Loucy (cell line): Measurements from ENCODE around the gene MYRIP.

Experiments
- H2AFZ ChIP-seq: fragments of 200-600 bp; sonication (generic); 2 replicates; pipeline ENCODE4 v1.6.0; 2016; ENCODE audit warnings: antibody characterized with exemption, mild to moderate bottlenecking, low read length, moderate library complexity
- H3F3A ChIP-seq: fragments of 200-600 bp; 2 replicates; pipeline ENCODE4 v1.6.0; 2016; ENCODE audit warnings: antibody characterized with exemption, low read depth, mild to moderate bottlenecking
- H3K27me3 ChIP-seq: fragments of 200-600 bp; sonication (generic); 2 replicates; pipeline ENCODE4 v1.6.1; 2014; ENCODE audit warnings: low read length, mild to moderate bottlenecking; ENCODE audit not compliant: insufficient read depth, poor library complexity, severe bottlenecking
- H3K36me3 ChIP-seq: fragments of 200-600 bp; sonication (generic); 2 replicates; pipeline ENCODE4 v1.6.1; 2016; ENCODE audit warnings: low read length; ENCODE audit not compliant: insufficient read depth
- H3K4me1 ChIP-seq: fragments of 200-600 bp; sonication (generic); 2 replicates; pipeline ENCODE4 v1.5.1; 2014; ENCODE audit warnings: low read length, mild to moderate bottlenecking; ENCODE audit not compliant: insufficient read depth, poor library complexity, severe bottlenecking
- H3K4me2 ChIP-seq: fragments of 200-600 bp; sonication (generic); 2 replicates; pipeline ENCODE4 v1.6.0; 2014; ENCODE audit warnings: antibody characterized with exemption, low read length, low read depth, mild to moderate bottlenecking; ENCODE audit not compliant: poor library complexity, severe bottlenecking
- H3K4me3 ChIP-seq: fragments of 200-600 bp; sonication (generic); 2 replicates; pipeline ENCODE4 v1.5.1; 2014; ENCODE audit warnings: low read length, mild to moderate bottlenecking, mixed read lengths; ENCODE audit not compliant: poor library complexity, severe bottlenecking
- H3K79me2 ChIP-seq: fragments of 200-600 bp; sonication (generic); 2 replicates; pipeline ENCODE4 v1.6.1; 2014; ENCODE audit warnings: low read length; ENCODE audit not compliant: insufficient read depth
- H3K9ac ChIP-seq: fragments of 200-600 bp; sonication (generic); 2 replicates; pipeline ENCODE4 v1.6.0; 2014; ENCODE audit warnings: mild to moderate bottlenecking, low read depth, low read length, moderate library complexity; ENCODE audit not compliant: poor library complexity, severe bottlenecking
- H3K9me2 ChIP-seq: fragments of 200-600 bp; sonication (generic); replicated peaks from 2 replicates; pipeline ENCODE4 v1.6.1; 2016; ENCODE audit warnings: low read depth, low read length, mixed read lengths
- H3K9me3 ChIP-seq: fragments of 200-600 bp; sonication (generic); 2 replicates; pipeline ENCODE4 v1.6.1; 2014; ENCODE audit warnings: mild to moderate bottlenecking, antibody characterized with exemption, low read length, low read depth; ENCODE audit not compliant: insufficient read depth
- H4K20me1 ChIP-seq: fragments of 200-600 bp; sonication (generic); 2 replicates; pipeline ENCODE4 v1.6.0; 2014; ENCODE audit warnings: antibody characterized with exemption, low read length, mild to moderate bottlenecking; ENCODE audit not compliant: insufficient read depth, poor library complexity, severe bottlenecking
- CTCF ChIP-seq: fragments of 200-600 bp; sonication (generic); conservative IDR thresholded peaks from 2 replicates; pipeline ENCODE4 v1.5.1; 2014; ENCODE audit warnings: mild to moderate bottlenecking, antibody characterized with exemption, low read length
- EZH2phosphoT487 ChIP-seq: fragments of 200-600 bp; IDR thresholded peaks from 2 replicates; pipeline ENCODE4 v1.6.1; 2018; ENCODE audit warnings: antibody characterized with exemption, mild to moderate bottlenecking, moderate library complexity, borderline replicate concordance

The MYRIP gene

GRCh38 chr3:39915027-39915426, 105.6 kb downstream of the MYRIP start:
- H3K9me2 ChIP-seq, result no peaks in the 10 kb centered on the region
- H3K79me2 ChIP-seq, result no peaks in the 10 kb centered on the region
- no peak overlapping the region for H3K9ac ChIP-seq
- H3K27me3 ChIP-seq, result no peaks in the 10 kb centered on the region
- H3K36me3 ChIP-seq, result no peaks in the 10 kb centered on the region
- no peaks in the 10 kb centered on the region for H3K4me1 ChIP-seq
- no peaks in the 10 kb centered on the region for H3K9me3 ChIP-seq
- no peak overlapping the region for H2AFZ ChIP-seq
- H3F3A ChIP-seq, result no peaks in the 10 kb centered on the region
- H3K4me3 ChIP-seq, result no peak overlapping the region
- no peak overlapping the region for H3K4me2 ChIP-seq
- no peak for TF ChIP-seq CTCF
- no peak for TF ChIP-seq EZH2phosphoT487
- H4K20me1 ChIP-seq, result no peaks in the 10 kb centered on the region

- no peaks in the 10 kb centered on the region for H3K27me3 ChIP-seq
- H3K4me3 ChIP-seq, result no peak overlapping the region
- no peaks in the 10 kb centered on the region for H3K9me2 ChIP-seq
- no peak for TF ChIP-seq CTCF
- TF ChIP-seq EZH2phosphoT487, result no peak
- no peaks in the 10 kb centered on the region for H3K9me3 ChIP-seq
- no peak overlapping the region for H2AFZ ChIP-seq
- no peaks in the 10 kb centered on the region for H3K79me2 ChIP-seq
- H3K36me3 ChIP-seq, result no peaks in the 10 kb centered on the region
- H4K20me1 ChIP-seq, result no peaks in the 10 kb centered on the region
- no peak overlapping the region for H3K9ac ChIP-seq
- no peaks in the 10 kb centered on the region for H3F3A ChIP-seq
- H3K4me2 ChIP-seq, result no peak overlapping the region
- no peaks in the 10 kb centered on the region for H3K4me1 ChIP-seq
Measured at GRCh38 chr3:39917065-39917773, 107.8 kb downstream of the MYRIP start.

DNA sequence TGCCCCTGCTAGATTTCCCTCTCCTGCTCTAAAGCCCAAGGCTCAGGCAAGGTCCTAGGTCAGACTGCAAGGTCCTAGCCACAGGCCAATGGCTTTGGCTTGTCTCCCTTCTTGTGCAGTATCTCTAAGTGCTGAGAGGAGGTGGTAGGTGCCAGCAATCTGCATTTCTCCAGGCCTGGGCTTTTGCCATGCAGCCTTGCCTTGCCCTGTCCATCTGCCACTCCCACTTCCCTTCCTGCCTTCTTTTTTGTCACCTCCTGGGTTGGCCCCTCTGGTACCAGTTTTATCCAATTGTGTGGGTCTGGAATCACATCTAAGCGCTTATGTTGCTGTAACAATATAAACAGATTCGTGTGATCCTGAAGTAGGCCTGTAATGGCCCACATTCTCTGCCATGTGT, 109.9 kb downstream of the MYRIP start:
- H3K79me2 ChIP-seq, result no peaks in the 10 kb centered on the region
- H3K4me3 ChIP-seq, result no peak overlapping the region
- TF ChIP-seq EZH2phosphoT487, result no peak
- TF ChIP-seq CTCF, result no peak
- H3K9ac ChIP-seq, result no peak overlapping the region
- H4K20me1 ChIP-seq, result no peaks in the 10 kb centered on the region
- H3K9me2 ChIP-seq, result no peaks in the 10 kb centered on the region
- no peaks in the 10 kb centered on the region for H3F3A ChIP-seq
- no peaks in the 10 kb centered on the region for H3K9me3 ChIP-seq
- H3K4me2 ChIP-seq, result no peak overlapping the region
- no peaks in the 10 kb centered on the region for H3K4me1 ChIP-seq
- H3K27me3 ChIP-seq, result no peaks in the 10 kb centered on the region
- H3K36me3 ChIP-seq, result no peaks in the 10 kb centered on the region
- H2AFZ ChIP-seq, result no peak overlapping the region
